IMR-90 (cell line): ENCODE data around the gene SRMS. TPM values are rescaled to one million over a fixed set of nuclear protein-coding genes. Genes with fewer than 3 reads are reported as not detected.

ENCODE experiments used
- ATAC-seq: fragments of 200-7000 bp; cut with Tn5 transposase; 2 replicates; pipeline ENCODE4 v1.9.1; 2020; ENCODE audit warnings: low read depth, mild to moderate bottlenecking, moderate library complexity
- BruUV-seq: library from RNA; stranded (reverse); fragments of 400-500 nt; replicated peaks from 2 replicates; lab custom pipeline; 2021; lab: Mats Ljungman, UMichigan
- CTCF ChIA-PET: fragments of 300-600 bp; formaldehyde crosslinking; extraction: SDS; loops from one replicate; lab custom pipeline; 2021; ENCODE audit warnings: antibody characterized with exemption; lab: Yijun Ruan, JAX
- POLR2A ChIA-PET: fragments of 300-600 bp; sonication (Branson Sonifier 250); formaldehyde crosslinking; loops from one replicate; lab custom pipeline; 2022; ENCODE audit warnings: antibody characterized with exemption; ENCODE audit not compliant: unreplicated experiment; lab: Charles Lee
- DNase-seq: peaks from one replicate; pipeline ENCODE4 v3.0.0; 2013
- H2AFZ ChIP-seq: replicated peaks from 2 replicates; pipeline ENCODE3; 2013; ENCODE audit warnings: low read length, mild to moderate bottlenecking; ENCODE audit not compliant: poor library complexity
- H2AK5ac ChIP-seq: 2 replicates; pipeline ENCODE4 v1.6.1; 2013; ENCODE audit warnings: low read depth, low read length, inconsistent platforms
- H2AK9ac ChIP-seq: replicated peaks from 2 replicates; pipeline ENCODE3; 2013; ENCODE audit warnings: mild to moderate bottlenecking, low read depth, low read length, moderate library complexity; ENCODE audit not compliant: poor library complexity
- H2BK120ac ChIP-seq: 2 replicates; pipeline ENCODE4 v1.6.1; 2013; ENCODE audit warnings: low read depth, low read length, inconsistent platforms
- H2BK15ac ChIP-seq: 3 replicates; pipeline ENCODE4 v1.6.1; 2013; ENCODE audit warnings: low read depth, low read length, inconsistent platforms
- H2BK20ac ChIP-seq: 2 replicates; pipeline ENCODE4 v1.6.1; 2013; ENCODE audit warnings: low read depth, mild to moderate bottlenecking, inconsistent platforms, low read length, moderate library complexity
- H2BK5ac ChIP-seq: 2 replicates; pipeline ENCODE4 v1.6.1; 2013; ENCODE audit warnings: mild to moderate bottlenecking, low read depth, low read length, inconsistent platforms; ENCODE audit not compliant: poor library complexity, severe bottlenecking
- H3K14ac ChIP-seq: replicated peaks from 2 replicates; pipeline ENCODE4 v1.6.1; 2013; ENCODE audit warnings: low read depth, low read length, inconsistent platforms
- H3K18ac ChIP-seq: 2 replicates; pipeline ENCODE4 v1.6.1; 2013; ENCODE audit warnings: low read depth, low read length, control low read depth
- H3K23ac ChIP-seq: 2 replicates; pipeline ENCODE4 v1.6.1; 2013; ENCODE audit warnings: low read depth, low read length, inconsistent platforms
- H3K27ac ChIP-seq: 2 replicates; pipeline ENCODE4 v1.5.1; 2013; ENCODE audit warnings: mild to moderate bottlenecking, control low read depth, low read length; ENCODE audit not compliant: insufficient read depth
- H3K27me3 ChIP-seq: 2 replicates; pipeline ENCODE4 v1.6.1; 2013; ENCODE audit warnings: low read length; ENCODE audit not compliant: control insufficient read depth, insufficient read depth
- H3K36me3 ChIP-seq: 2 replicates; pipeline ENCODE4 v1.6.1; 2013; ENCODE audit warnings: low read length, mixed read lengths; ENCODE audit not compliant: control insufficient read depth, insufficient read depth
- H3K4ac ChIP-seq: 2 replicates; pipeline ENCODE4 v1.6.1; 2013; ENCODE audit warnings: low read depth, low read length, inconsistent platforms
- H3K4me1 ChIP-seq: 2 replicates; pipeline ENCODE4 v1.6.1; 2013; ENCODE audit warnings: low read length, mixed read lengths; ENCODE audit not compliant: control insufficient read depth, insufficient read depth
- H3K4me2 ChIP-seq: 2 replicates; pipeline ENCODE4 v1.6.1; 2013; ENCODE audit warnings: low read depth, mild to moderate bottlenecking, control low read depth, low read length, moderate library complexity
- H3K4me3 ChIP-seq: 2 replicates; pipeline ENCODE4 v1.5.1; 2013; ENCODE audit warnings: low read depth, mild to moderate bottlenecking, control low read depth, low read length, moderate library complexity; ENCODE audit not compliant: insufficient read depth
- H3K56ac ChIP-seq: 2 replicates; pipeline ENCODE4 v1.6.1; 2013; ENCODE audit warnings: low read length, inconsistent platforms; ENCODE audit not compliant: insufficient read depth; ENCODE audit errors: extremely low read depth
- H3K79me1 ChIP-seq, 2 experiments: 2 replicates each; pipeline ENCODE4 v1.6.1; 2013; ENCODE audit warnings: low read length in 2 of 2, inconsistent platforms in 1 of 2, low read depth in 1 of 2
- H3K9ac ChIP-seq: 2 replicates; pipeline ENCODE4 v1.6.1; 2013; ENCODE audit warnings: low read depth, low read length, control low read depth
- H3K9me1 ChIP-seq: 2 replicates; pipeline ENCODE4 v1.6.1; 2013; ENCODE audit warnings: low read length, inconsistent platforms; ENCODE audit not compliant: insufficient read depth
- H3K9me3 ChIP-seq: 2 replicates; pipeline ENCODE4 v1.6.1; 2013; ENCODE audit warnings: low read length; ENCODE audit not compliant: control insufficient read depth, insufficient read depth
- H4K20me1 ChIP-seq: 2 replicates; pipeline ENCODE4 v1.6.1; 2013; ENCODE audit warnings: low read length, inconsistent platforms; ENCODE audit not compliant: insufficient read depth
- H4K5ac ChIP-seq: 2 replicates; pipeline ENCODE4 v1.6.1; 2013; ENCODE audit warnings: mild to moderate bottlenecking, low read depth, low read length, control low read depth
- H4K8ac ChIP-seq, 2 experiments: 2 replicates each; pipeline ENCODE4 v1.6.1; 2013; ENCODE audit warnings: low read depth in 2 of 2, low read length in 2 of 2, control low read depth in 1 of 2, inconsistent platforms in 1 of 2
- H4K91ac ChIP-seq: 2 replicates; pipeline ENCODE4 v1.6.1; 2013; ENCODE audit warnings: low read depth, low read length, inconsistent platforms; ENCODE audit not compliant: insufficient read depth
- CEBPB ChIP-seq: IDR thresholded peaks from 2 replicates; pipeline ENCODE4 v1.6.1; 2012; ENCODE audit warnings: low read depth, low read length, improper control_type of control experiment
- CHD1 ChIP-seq: IDR thresholded peaks from 2 replicates; pipeline ENCODE4 v1.6.1; 2012; ENCODE audit warnings: low read depth, low read length, improper control_type of control experiment
- CTCF ChIP-seq: conservative IDR thresholded peaks from 2 replicates; pipeline ENCODE4 v1.5.1; 2012; ENCODE audit warnings: mild to moderate bottlenecking, low read depth, low read length, improper control_type of control experiment
- WGBS, 2 experiments: methylation state at CpG; one replicate each; pipeline versions ENCODE4 v1.1.5 to v1.1.7; 2013; ENCODE audit warnings: missing lambda C conversion rate in 2 of 2; ENCODE audit not compliant: insufficient read length in 1 of 2; ENCODE audit errors: extremely low coverage in 2 of 2; 5-methylcytosine and 5-hydroxymethylcytosine counted together
- dilution Hi-C: fragments of 300-500 bp; cut with HindIII; formaldehyde crosslinking; loops from one replicate; pipeline ENCODE4 v1.14.3; 2018; ENCODE audit warnings: low sequenced_read_pairs; ENCODE audit not compliant: unreplicated experiment
- in situ Hi-C: fragments of 300-500 bp; cut with MboI; formaldehyde crosslinking; loops from 3 replicates; pipeline ENCODE4 v1.14.3; 2019; ENCODE audit warnings: low sequenced_read_pairs, inconsistent platforms, mixed read lengths
- intact Hi-C: fragments of 100-400 bp; cut with micrococcal nuclease; formaldehyde crosslinking; loops from 2 replicates; pipeline ENCODE4 v1.10.0; 2022
- polyA plus RNA-seq, 3 experiments: library from polyadenylated mRNA; depleted of rRNA; stranded (reverse); fragments of >200 nt; gene quantifications; 2 replicates each; pipeline ENCODE4 v1.2.3, GENCODE V29; 2012; ENCODE audit warnings: low replicate concordance in 1 of 3
- total RNA-seq: library from RNA; depleted of rRNA; stranded (reverse); fragments of >200 nt; gene quantifications from 2 replicates; pipeline ENCODE4 v1.2.3, GENCODE V29; 2012

SRMS gene
- total and polyA plus RNA-seq, 2 of the 4 experiments (the other 2 are of a cell fraction), result not detected

GRCh38 chr20:63579017-63579694 is 31.6 kb upstream of the SRMS start:
- DNase-seq, result no peak
- no TSS peak for BruUV-seq
- H3K4me1 ChIP-seq, result peaks cover 4% of the 10 kb centered on the region
- H2AK5ac ChIP-seq, result no peak overlapping the region
- dilution Hi-C loops, result no loop called here
- no peak overlapping the region for H2AK9ac ChIP-seq
- no peak overlapping the region for H3K4ac ChIP-seq
- H2BK20ac ChIP-seq, result no peak overlapping the region
- H3K9ac ChIP-seq, result no peak overlapping the region
- in situ Hi-C loops, result no loop called here
- no peaks in the 10 kb centered on the region for H3K9me3 ChIP-seq
- no peak overlapping the region for H4K8ac ChIP-seq
- CTCF ChIA-PET, result no interaction called here
- POLR2A ChIA-PET, result no interaction called here
- no peaks in the 10 kb centered on the region for H3K27me3 ChIP-seq
- no peak for ATAC-seq
- H3K4me2 ChIP-seq, result no peak overlapping the region
- no peak overlapping the region for H3K23ac ChIP-seq
- no peak overlapping the region for H3K18ac ChIP-seq
- H2BK120ac ChIP-seq, result no peak overlapping the region
- no peak overlapping the region for H3K27ac ChIP-seq
- 76% methylated on average over 5 of the region's 19 CpGs; no CpG with 5 or more reads in 1 of the 2 experiments for WGBS, 2 experiments
- H3K9me1 ChIP-seq, result peaks cover 2% of the 10 kb centered on the region; the same call in 1 of the 2 replicates
- no peak overlapping the region for H4K5ac ChIP-seq
- no peak overlapping the region for H2BK5ac ChIP-seq
- no peak overlapping the region for H3K14ac ChIP-seq
- TF ChIP-seq CHD1, result no peak
- TF ChIP-seq CTCF, result no peak
- TF ChIP-seq CEBPB, result 0 out of 2 replicates have a peak, but pooled peaks have one; percentile 6
- H4K91ac ChIP-seq, result no peak overlapping the region
- intact Hi-C loops, result no loop called here
- no peaks in the 10 kb centered on the region for H3K36me3 ChIP-seq
- H3K56ac ChIP-seq, result no peak overlapping the region
- H2BK15ac ChIP-seq, result no peak overlapping the region
- H3K4me3 ChIP-seq, result no peak overlapping the region
- H2AFZ ChIP-seq, result peak overlapping the region; percentile 65
- peaks cover 0 to 3% of the 10 kb centered on the region in 2 experiments; a peak in 1 of 4 replicates for H3K79me1 ChIP-seq
- H4K20me1 ChIP-seq, result no peaks in the 10 kb centered on the region
